Heart left ventricle (tissue), 13 donors: Measurements from ENCODE around the gene KIF26B.

Experiments used
- POLR2A ChIP-seq, 2 donors: fragments of 450-650 bp; IDR thresholded peaks; one replicate each; pipeline ENCODE4 v1.6.1; 2017; ENCODE audit warnings: antibody characterized with exemption in 2 of 2, mild to moderate bottlenecking in 2 of 2, moderate library complexity in 2 of 2
- TF ChIP-seq, protein P1 (sequence below), 12 donors: fragments of 200-600 bp; sonication (generic) in 4 of 12; IDR thresholded peaks; one replicate each; pipeline versions ENCODE4 v1.5.0 to v1.8.0; 2018 to 2022; ENCODE audit warnings: antibody characterized with exemption in 12 of 12, mild to moderate bottlenecking in 5 of 12
- donor health status: ischemic (EF 13 %, LVEDD 7.1; RV severe dilation, severe dysfunction).
- donor health status: DM: no; HTN: yes; CAD: no.
- donor health status: DM: no; HTN: no; CAD: no.
- donor health status: ischemic (EF 25% LVEDD 6.9; RV normal size, moderate dysfunction).
- donor health status: ischemic (EF 25% LVEDD 5.7; RV mildly dilated, moderate dysfunction).
- donor health status: ischemic (EF 35%, LVEDD 5.7; RV mildly dilated, moderate dysfunction).
- donor health status: nonischemic (EF 11% LVEDD 7.7; RV severe dilation, severe dysfunction).
- donor health status: DM: yes; HTN: yes; CAD: no.
- donor health status: PGD.
- donor health status: ischemic (EF 29% LVEDD 5.4; RV normal size, mild dysfunction).
- donor health status: nonischemic (EF 23%, LVEDD 6.1; RV moderate dilation, normal function).

DNA sequence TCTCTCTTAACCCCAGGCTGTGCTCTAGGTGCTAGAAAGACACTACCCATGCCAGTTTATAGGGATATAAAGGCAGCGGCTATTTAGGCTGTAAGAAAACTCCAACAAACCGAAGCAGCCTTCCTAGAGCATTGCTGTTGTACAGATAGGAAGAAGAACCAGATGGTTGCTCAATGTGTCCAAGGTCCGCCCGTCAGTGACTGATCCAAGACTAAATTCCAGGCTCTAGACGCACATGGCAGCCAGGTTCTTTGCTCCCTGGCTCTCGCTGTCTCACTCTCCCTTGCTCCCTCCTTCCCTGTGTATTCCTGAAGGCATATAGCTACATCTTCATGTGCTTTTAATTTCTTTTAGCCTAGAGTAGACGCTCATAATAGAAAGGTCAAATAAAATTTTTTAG, 303.4 kb downstream of the KIF26B start:
- TF ChIP-seq, protein P1, sequence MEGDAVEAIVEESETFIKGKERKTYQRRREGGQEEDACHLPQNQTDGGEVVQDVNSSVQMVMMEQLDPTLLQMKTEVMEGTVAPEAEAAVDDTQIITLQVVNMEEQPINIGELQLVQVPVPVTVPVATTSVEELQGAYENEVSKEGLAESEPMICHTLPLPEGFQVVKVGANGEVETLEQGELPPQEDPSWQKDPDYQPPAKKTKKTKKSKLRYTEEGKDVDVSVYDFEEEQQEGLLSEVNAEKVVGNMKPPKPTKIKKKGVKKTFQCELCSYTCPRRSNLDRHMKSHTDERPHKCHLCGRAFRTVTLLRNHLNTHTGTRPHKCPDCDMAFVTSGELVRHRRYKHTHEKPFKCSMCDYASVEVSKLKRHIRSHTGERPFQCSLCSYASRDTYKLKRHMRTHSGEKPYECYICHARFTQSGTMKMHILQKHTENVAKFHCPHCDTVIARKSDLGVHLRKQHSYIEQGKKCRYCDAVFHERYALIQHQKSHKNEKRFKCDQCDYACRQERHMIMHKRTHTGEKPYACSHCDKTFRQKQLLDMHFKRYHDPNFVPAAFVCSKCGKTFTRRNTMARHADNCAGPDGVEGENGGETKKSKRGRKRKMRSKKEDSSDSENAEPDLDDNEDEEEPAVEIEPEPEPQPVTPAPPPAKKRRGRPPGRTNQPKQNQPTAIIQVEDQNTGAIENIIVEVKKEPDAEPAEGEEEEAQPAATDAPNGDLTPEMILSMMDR (IDR thresholded peaks at IDR 0.05) = no peak
- TF ChIP-seq POLR2A (IDR thresholded peaks at IDR 0.05) = no peak
